C4-2B (cell line): ENCODE data around the gene GGPS1.
"Not testable (repeated sequence)": the region's sequence is repeated elsewhere in the genome, so short reads cannot be mapped to it uniquely, and the experiment has no call there.

Experiments used
- H3K27ac ChIP-seq: fragments of 450-650 bp; 2 replicates; pipeline ENCODE4 v1.5.1; 2017
- ZFX ChIP-seq: fragments of 450-650 bp; IDR thresholded peaks from 2 replicates; pipeline ENCODE4 v1.6.1; 2017
- TF ChIP-seq, protein P1 (sequence below): fragments of 450-650 bp; conservative IDR thresholded peaks from 2 replicates; pipeline ENCODE4 v1.5.1; 2017; ENCODE audit warnings: mild to moderate bottlenecking

The GGPS1 gene

DNA sequence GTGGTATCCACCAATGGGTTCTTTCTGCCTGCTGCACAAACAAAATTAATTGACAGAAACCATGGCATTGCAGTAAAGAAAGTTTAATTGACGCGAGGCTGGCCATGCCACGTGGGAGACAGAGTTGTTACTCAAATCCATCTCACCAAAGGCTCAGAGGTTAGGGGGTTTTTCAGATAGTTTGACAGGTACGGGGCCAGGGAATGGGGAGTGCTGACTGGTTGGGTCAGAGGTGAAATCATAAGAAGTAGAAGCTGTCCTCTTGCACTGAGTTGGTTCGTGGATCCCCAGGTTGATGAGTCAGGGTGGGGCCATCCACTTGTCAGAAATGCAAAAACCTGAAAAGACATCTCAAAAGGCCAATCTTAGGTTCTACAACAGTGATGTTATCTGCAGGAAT lies 37.9 kb downstream of the GGPS1 start:
- no peak overlapping the region; the same call in 1 of the 2 replicates for H3K27ac ChIP-seq
- TF ChIP-seq, protein P1, sequence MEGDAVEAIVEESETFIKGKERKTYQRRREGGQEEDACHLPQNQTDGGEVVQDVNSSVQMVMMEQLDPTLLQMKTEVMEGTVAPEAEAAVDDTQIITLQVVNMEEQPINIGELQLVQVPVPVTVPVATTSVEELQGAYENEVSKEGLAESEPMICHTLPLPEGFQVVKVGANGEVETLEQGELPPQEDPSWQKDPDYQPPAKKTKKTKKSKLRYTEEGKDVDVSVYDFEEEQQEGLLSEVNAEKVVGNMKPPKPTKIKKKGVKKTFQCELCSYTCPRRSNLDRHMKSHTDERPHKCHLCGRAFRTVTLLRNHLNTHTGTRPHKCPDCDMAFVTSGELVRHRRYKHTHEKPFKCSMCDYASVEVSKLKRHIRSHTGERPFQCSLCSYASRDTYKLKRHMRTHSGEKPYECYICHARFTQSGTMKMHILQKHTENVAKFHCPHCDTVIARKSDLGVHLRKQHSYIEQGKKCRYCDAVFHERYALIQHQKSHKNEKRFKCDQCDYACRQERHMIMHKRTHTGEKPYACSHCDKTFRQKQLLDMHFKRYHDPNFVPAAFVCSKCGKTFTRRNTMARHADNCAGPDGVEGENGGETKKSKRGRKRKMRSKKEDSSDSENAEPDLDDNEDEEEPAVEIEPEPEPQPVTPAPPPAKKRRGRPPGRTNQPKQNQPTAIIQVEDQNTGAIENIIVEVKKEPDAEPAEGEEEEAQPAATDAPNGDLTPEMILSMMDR: no peak
- TF ChIP-seq ZFX: no peak

DNA sequence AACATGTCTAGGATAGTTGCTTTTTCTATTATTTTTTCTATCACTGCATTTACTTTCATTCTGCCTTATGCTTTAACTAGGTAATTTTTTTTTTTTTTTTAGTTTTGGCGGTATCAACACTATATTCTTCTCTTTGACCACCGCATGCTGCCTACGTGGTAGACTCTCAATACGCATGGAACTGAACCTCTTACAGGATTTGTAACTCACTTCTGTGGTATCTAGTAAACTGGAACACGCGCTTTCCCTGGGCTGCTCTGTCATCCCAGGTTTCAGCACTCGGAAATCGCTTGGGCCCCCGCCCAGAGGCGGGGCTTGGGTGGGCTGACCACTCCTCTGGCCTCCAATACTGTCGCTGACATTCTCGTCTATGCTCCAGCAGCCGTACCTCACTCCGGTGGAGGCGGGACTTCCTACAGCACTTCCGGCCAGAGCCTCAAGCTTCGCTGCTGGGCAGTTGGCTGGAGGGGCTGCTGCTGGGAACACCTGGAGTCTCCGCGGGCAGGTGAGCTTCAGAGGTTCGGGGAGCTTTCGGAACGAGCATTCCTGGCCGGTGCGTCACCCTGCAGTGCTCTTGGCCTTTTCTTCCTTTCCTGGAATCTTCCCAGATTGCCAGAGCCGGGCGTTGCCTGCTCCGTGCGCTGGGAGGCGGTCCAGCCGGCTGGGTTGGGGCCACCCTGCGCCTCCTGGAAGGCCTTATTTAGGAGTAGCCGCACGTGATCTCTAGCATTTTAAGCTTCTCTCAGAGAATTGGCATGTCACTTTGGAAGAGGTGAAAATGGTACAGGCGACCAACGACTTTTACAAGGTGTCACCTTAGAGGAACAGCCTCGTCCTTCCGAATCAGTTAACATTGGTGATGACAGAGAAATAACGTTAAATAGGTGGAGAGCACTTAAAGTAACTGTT lies 38.9 kb downstream of the GGPS1 start, which contains the start of gene TBCE:
Gene TBCE, plus strand, starts transcription at position 428 of the 909 bp plus-strand sequence. CDS start 12,623 bp downstream, outside the sequence.
- peak within 1 kb of the TSS; percentile 76 for H3K27ac ChIP-seq

DNA sequence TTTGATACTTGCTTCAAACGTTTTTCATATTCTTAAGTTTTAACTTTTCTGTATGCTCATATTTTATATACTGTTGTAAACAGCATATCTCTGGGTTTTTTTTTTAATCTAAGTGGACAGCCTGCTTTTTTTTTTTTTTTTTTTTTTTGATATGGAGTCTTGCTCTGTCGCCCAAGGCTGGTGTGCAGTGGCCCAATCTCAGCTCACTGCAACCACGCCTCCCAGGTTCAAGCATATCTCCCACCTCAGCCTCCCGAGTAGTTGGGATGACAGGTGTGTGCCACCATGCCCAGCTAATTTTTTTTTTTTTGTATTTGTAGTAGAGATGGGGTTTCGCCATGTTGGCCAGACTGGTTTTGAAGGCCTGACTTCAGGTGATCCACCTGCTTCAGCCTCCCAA lies 40.1 kb downstream of the GGPS1 start:
- no peak for TF ChIP-seq ZFX
- TF ChIP-seq, protein P1: no peak
- H3K27ac ChIP-seq: peak overlapping the region; percentile 76

More for the DNA sequence above, 38.9 kb downstream of the GGPS1 start, which contains the start of gene TBCE:
- TF ChIP-seq, protein P1: no peak
- peak; percentile 55; the same call in 1 of the 2 replicates for TF ChIP-seq ZFX

DNA sequence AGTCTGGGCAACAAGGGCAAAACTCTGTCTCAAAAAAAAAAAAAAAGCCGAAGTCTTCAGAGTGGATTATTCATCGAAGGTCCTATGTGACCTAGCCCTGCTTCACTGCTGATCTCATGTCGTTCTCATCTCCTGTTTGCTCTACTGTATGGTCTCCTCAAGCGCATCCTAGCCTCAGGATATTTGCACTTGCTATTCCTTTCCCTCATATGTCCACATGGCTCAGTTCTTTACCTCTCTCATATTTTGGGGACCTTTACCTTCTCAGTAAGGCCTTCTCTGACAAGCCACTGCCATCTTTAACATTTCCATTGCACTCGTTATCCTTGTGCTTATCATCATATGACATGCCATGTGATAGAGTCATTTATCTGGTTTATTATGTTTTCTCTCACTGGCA lies 41.4 kb downstream of the GGPS1 start:
- TF ChIP-seq, protein P1: no peak
- no peak for TF ChIP-seq ZFX
- H3K27ac ChIP-seq: no peak overlapping the region

DNA sequence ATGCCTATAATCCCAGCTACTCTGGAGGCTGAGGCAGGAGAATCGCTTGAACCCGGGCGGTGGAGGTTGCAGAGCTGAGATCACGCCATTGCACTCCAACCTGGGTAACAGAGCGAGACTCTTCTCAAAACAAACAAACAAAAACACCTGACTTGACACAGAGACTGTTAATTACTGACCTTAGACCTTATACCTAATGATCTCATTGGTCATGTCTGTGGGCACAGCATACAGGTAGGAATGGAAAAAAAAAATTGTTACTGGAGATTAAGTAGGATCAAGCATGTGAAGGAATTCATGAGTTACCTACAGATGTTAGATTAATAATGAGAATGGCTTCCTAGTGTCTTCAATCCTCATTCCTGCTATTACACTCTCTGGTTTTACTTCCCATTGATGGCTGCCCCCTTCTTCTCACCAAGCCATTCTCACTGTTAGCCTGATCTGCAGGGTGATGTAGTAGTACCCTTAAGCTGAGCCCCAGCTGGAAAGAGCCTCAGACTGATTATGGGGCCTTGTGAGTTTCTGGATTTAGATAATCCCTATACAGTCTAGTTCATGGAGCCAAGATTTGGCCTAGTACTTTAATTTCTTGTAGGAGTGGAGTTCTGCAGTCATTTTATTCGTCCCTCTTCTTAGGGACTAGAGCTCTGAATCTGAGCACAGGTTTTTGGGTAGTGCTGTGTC lies 47.7 kb downstream of the GGPS1 start:
- TF ChIP-seq, protein P1: no peak
- TF ChIP-seq ZFX: no peak
- no peak overlapping the region for H3K27ac ChIP-seq

DNA sequence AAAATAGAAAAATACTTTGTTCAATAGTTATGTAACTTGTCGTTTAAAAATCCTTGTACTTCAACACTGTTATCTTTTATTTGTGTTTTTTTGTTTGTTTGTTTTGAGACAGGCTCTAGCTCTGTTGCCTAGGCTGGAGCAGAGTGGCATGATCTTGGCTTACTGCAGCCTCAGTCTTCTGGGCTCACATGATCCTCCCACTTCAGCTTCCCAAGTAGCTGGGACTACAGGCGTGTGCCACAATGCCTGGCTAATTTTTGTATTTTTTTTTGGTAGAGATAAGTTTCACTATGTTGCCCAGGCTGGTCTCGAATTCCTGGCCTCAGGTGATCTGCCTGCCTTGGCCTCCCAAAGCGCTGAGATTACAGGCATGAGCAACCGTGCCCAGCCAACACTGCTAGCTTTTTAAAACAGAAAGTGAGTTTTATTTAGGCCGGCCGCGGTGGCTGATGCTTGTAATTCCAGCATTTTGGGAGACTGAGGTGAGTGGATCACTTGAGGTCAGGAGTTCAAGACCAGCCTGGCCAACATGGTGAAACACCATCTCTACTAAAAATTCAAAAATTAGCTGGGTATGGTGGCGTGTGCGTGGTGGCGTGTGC lies 49.9 kb downstream of the GGPS1 start:
- not testable (repeated sequence) for H3K27ac ChIP-seq

DNA sequence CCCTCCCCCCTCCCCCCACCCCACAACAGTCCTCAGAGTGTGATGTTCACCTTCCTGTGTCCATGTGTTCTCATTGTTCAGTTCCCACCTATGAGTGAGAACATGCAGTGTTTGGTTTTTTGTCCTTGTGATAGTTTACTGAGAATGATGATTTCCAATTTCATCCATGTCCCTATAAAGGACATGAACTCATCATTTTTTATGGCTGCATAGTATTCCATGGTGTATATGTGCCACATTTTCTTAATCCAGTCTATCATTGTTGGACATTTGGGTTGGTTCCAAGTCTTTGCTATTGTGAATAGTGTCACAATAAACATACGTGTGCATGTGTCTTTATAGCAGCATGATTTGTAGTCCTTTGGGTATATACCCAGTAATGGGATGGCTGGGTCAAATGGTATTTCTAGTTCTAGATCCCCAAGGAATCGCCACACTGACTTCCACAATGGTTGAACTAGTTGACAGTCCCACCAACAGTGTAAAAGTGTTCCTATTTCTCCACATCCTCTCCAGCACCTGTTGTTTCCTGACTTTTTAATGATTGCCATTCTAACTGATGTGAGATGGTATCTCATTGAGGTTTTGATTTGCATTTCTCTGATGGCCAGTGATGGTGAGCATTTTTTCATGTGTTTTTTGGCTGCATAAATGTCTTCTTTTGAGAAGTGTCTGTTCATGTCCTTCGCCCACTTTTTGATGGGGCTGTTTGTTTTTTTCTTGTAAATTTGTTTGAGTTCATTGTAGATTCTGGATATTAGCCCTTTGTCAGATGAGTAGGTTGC lies 53.8 kb downstream of the GGPS1 start:
- not testable (repeated sequence) for H3K27ac ChIP-seq

DNA sequence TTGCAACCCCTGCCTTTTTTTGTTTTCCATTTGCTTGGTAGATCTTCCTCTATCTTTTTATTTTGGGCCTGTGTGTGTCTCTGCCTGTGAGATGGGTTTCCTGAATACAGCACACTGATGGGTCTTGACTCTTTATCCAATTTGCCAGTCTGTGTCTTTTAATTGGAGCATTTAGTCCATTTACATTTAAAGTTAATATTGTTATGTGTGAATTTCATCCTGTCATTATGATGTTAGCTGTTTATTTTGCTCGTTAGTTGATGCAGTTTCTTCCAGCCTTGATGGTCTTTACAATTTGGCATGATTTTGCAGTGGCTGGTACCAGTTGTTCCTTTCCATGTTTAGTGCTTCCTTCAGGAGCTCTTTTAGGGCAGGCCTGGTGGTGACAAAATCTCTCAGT lies 57.3 kb downstream of the GGPS1 start:
- not testable (repeated sequence) for H3K27ac ChIP-seq
